GM12801 (cell line): ENCODE measurements around the gene CALML3.

ENCODE experiments used
- TF ChIP-seq, protein P1 (sequence below): IDR thresholded peaks from one replicate; pipeline ENCODE4 v1.5.1; 2011; ENCODE audit warnings: control low read depth; ENCODE audit not compliant: insufficient read length; ENCODE audit errors: extremely low read depth

CALML3 gene

DNA sequence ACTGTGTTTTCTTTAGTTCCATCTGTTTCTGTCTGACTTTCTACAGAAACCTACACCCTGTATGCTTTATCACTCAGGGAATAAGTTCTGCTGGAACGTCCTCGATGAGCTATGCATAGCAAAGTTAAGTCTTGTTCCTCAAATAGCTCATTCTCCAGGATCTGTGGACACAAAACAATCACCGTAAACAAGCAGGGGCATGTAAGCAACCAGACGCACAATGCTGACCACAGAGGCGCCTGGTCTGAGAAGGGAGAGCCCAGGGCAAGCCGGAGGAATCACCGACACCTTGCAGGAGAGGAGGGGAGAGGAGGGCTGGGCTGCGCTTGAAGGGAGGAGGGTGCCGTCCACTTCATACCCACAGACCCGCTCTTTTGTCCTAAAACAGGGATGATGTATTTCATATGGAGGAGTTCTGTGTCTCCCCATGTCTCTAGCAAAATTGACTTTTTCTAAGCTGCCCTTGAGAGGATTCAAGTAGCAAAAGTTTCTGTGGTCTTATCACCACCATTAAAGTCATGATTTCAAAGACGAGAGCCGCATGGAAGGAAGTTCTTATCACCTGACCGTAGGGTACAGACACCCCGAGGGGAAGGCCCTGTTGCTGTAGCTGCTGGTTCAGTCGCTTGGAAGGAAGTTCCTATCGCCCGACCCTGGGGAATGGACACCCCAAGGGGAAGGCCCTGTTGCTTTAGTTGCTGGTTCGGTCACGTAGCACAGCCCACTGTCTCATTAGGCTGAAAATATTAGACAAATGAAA is 14.3 kb downstream of the CALML3 start:
- TF ChIP-seq, protein P1, sequence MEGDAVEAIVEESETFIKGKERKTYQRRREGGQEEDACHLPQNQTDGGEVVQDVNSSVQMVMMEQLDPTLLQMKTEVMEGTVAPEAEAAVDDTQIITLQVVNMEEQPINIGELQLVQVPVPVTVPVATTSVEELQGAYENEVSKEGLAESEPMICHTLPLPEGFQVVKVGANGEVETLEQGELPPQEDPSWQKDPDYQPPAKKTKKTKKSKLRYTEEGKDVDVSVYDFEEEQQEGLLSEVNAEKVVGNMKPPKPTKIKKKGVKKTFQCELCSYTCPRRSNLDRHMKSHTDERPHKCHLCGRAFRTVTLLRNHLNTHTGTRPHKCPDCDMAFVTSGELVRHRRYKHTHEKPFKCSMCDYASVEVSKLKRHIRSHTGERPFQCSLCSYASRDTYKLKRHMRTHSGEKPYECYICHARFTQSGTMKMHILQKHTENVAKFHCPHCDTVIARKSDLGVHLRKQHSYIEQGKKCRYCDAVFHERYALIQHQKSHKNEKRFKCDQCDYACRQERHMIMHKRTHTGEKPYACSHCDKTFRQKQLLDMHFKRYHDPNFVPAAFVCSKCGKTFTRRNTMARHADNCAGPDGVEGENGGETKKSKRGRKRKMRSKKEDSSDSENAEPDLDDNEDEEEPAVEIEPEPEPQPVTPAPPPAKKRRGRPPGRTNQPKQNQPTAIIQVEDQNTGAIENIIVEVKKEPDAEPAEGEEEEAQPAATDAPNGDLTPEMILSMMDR, result no peak

DNA sequence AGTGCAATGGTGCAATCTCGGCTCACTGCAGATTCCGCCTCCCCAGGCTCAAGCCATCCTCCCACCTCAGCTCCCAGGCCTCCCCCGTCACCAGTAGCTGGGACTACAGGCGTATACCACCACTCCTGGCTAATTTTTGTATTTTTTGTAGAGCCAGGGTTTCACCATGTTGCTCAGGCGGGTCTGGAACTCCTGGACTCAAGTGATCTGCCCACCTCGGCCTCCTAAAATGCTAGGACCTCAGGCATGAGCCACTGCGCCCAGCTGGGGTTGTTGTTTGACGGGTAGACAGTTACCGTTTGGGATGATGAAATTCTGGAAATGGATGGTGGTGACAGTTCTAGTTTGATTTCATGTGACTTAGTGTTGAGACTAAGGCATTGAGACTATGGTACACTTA is 15.3 kb downstream of the CALML3 start:
- TF ChIP-seq, protein P1, result no peak

DNA sequence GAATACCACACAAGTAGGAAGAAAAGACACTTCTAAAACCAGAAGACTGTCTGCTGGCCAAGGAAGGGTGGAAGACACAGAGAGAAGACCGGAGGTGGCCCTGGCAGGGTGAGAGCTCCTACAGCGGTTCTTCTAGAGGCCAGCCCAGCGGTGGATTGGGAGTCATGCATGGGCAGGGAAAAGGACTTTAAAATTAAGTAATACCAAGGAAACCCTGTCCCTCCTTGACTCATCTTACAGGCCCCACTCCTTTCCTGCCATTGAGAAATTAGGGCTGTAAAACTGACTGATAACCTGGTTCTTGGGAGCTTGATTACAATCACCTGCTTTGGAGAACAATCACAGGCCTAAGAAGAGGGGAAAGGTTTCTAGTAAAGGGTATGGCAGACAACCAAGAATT is 16.1 kb downstream of the CALML3 start:
- TF ChIP-seq, protein P1, result no peak

DNA sequence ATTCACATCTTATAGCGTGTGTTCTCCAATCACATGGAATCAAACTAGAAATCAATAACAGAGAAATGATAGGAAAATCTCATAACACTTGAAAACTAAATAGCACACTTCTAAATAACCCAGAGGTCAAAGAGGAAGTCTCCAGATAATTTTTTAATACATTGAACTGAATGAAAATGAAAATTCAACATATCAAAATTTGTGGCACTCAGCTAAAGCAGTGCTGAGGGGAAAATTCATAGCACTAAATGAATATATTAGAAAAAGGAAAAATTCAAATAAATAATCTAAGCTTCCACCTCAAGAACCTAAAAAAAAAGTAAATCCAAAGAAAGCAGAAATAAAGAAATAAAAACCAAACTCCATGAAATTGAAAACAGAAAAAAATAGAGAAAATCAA is 17.3 kb downstream of the CALML3 start:
- TF ChIP-seq, protein P1, result no peak

DNA sequence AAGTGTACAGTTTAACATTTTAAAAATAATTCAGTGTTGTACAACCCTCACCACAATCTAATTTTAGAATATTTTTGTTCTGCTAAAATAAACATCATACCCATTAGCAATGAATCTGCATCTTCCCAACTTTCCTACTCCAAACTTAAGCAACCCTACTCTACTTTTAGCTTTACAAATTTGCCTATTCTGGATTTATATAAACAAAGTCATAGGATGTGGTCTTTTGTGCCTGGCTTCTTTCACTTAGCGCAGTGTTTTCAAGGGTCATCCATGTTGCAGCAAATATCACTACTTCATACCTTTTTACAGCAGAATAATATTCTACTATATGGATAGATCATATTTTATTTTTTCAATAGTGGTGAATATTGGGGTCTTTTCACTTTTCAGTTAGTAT is 18.9 kb downstream of the CALML3 start:
- TF ChIP-seq, protein P1, result no peak

DNA sequence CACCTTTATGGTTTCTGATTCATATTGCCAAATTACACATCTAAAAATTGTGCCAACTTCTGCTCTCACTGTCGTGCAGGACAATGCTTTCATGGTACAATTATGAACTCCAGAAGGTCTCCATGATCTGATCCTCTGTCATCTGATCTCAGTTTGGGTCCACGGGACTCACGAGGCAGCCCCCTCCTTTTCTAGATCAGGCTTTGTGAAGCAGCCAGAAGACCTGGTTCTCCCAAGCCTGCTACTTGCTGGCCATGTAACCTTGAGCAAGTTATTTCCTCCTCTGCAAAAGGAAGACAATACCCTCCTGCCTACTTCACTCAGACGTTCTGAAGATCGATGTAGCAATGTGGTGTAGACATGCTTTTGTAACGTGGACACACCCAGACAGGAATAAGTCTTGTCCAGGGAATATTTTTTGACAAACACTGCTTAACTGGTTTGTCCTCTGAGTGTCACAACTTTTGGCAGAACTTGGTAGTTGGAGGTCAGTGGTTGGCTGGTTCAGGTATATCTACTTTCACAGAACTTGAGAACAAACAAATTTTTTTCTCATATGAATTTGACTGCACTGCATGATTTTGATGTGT is 19.6 kb downstream of the CALML3 start:
- TF ChIP-seq, protein P1, result no peak

DNA sequence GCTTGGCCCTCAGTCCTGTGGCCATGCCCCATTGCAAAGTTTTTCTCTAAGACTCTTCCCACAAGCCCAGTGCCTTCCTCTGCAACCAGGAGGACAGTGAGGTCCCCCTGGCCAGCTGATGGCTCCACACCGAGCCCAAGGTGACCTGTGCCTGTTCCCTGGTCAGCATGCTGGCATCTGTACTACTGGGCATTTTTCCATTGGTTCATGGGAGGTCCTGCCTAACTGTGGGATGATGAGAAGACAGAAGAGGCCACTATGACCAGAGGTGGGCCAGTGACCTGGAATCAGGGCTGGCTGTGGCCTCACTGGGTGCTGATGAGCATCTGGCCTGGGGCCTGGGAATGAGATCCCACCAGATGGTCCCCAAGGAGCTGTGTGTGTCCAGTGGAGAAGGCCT is 20.2 kb downstream of the CALML3 start:
- TF ChIP-seq, protein P1, result no peak
